Glutamatergic neuron (in vitro differentiated cells): ENCODE data around the gene ALDH6A1. TPM values are rescaled to one million over a fixed set of nuclear protein-coding genes. Genes with fewer than 3 reads are reported as not detected.

Experiments
- DNase-seq: peaks from one replicate; pipeline ENCODE4 v3.0.0; 2022
- H3K27ac Mint-ChIP-seq: one replicate; pipeline ENCODE4 v1.8.0; 2020; ENCODE audit warnings: mild to moderate bottlenecking, mixed read lengths, inconsistent platforms; ENCODE audit not compliant: unreplicated experiment
- H3K27me3 Mint-ChIP-seq: one replicate; pipeline ENCODE4 v1.8.0; 2020; ENCODE audit warnings: mild to moderate bottlenecking, moderate library complexity, mixed read lengths, inconsistent platforms; ENCODE audit not compliant: unreplicated experiment
- H3K36me3 Mint-ChIP-seq: one replicate; pipeline ENCODE4 v1.8.0; 2020; ENCODE audit warnings: mild to moderate bottlenecking, mixed read lengths, inconsistent platforms; ENCODE audit not compliant: unreplicated experiment
- H3K4me1 Mint-ChIP-seq: one replicate; pipeline ENCODE4 v1.8.0; 2020; ENCODE audit warnings: mild to moderate bottlenecking, low read depth, mixed read lengths, inconsistent platforms; ENCODE audit not compliant: unreplicated experiment
- H3K4me3 Mint-ChIP-seq: one replicate; pipeline ENCODE4 v1.8.0; 2020; ENCODE audit warnings: mild to moderate bottlenecking, mixed read lengths, inconsistent platforms; ENCODE audit not compliant: unreplicated experiment
- H3K9me3 Mint-ChIP-seq: one replicate; pipeline ENCODE4 v1.8.0; 2020; ENCODE audit warnings: mild to moderate bottlenecking, moderate library complexity, mixed read lengths, inconsistent platforms; ENCODE audit not compliant: unreplicated experiment
- CTCF ChIP-seq: fragments of 200-600 bp; sonication (generic); IDR thresholded peaks from one replicate; pipeline ENCODE4 v1.5.0; 2021; ENCODE audit not compliant: partially characterized antibody, unreplicated experiment
- total RNA-seq: library from RNA; stranded (reverse); fragmentation: NEBNext Ultra II Directional; extraction: Animal tissue kit (Norgen Biotek cat#: 25700); gene quantifications from one replicate; pipeline ENCODE4 v1.2.1, GENCODE V29; 2021; ENCODE audit not compliant: unreplicated experiment

ALDH6A1 gene
- total RNA-seq, 1 donor from 2014 or later: 8.6 TPM

GRCh38 chr14:74065746-74066575, 18.3 kb downstream of the ALDH6A1 start:
- no peak overlapping the region for H3K27ac Mint-ChIP-seq
- H3K9me3 Mint-ChIP-seq: no peaks in the 10 kb centered on the region
- H3K36me3 Mint-ChIP-seq: no peaks in the 10 kb centered on the region

GRCh38 chr14:74064883-74065282, 19.4 kb downstream of the ALDH6A1 start:
- no peak for DNase-seq
- Mint-ChIP-seq H3K27me3 (no peaks in the 10 kb centered on the region), H3K4me3 (no peak overlapping the region), H3K27ac (no peak overlapping the region), H3K36me3 (no peaks in the 10 kb centered on the region), H3K4me1 (no peaks in the 10 kb centered on the region), H3K9me3 (no peaks in the 10 kb centered on the region)
- TF ChIP-seq CTCF: no peak

More at GRCh38 chr14:74065746-74066575, 18.3 kb downstream of the ALDH6A1 start:
- no peak for TF ChIP-seq CTCF
- Mint-ChIP-seq H3K27me3 (no peaks in the 10 kb centered on the region), H3K4me3 (no peak overlapping the region), H3K4me1 (no peaks in the 10 kb centered on the region)
- no peak for DNase-seq

GRCh38 chr14:74064426-74064825, 19.8 kb downstream of the ALDH6A1 start:
- Mint-ChIP-seq H3K9me3 (no peaks in the 10 kb centered on the region), H3K4me3 (no peak overlapping the region), H3K27me3 (no peaks in the 10 kb centered on the region), H3K27ac (no peak overlapping the region), H3K4me1 (no peaks in the 10 kb centered on the region), H3K36me3 (no peaks in the 10 kb centered on the region)
- TF ChIP-seq CTCF: no peak
- no peak for DNase-seq

- Mint-ChIP-seq H3K27ac (no peak overlapping the region), H3K4me1 (no peaks in the 10 kb centered on the region), H3K4me3 (no peak overlapping the region), H3K9me3 (no peaks in the 10 kb centered on the region), H3K27me3 (no peaks in the 10 kb centered on the region), H3K36me3 (no peaks in the 10 kb centered on the region)
- DNase-seq: no peak
- TF ChIP-seq CTCF: no peak
Measured at GRCh38 chr14:74062809-74063150, 21.5 kb downstream of the ALDH6A1 start.

- H3K27me3 Mint-ChIP-seq: peaks cover 2% of the 10 kb centered on the region
- no peaks in the 10 kb centered on the region for H3K4me1 Mint-ChIP-seq
- H3K4me3 Mint-ChIP-seq: no peak overlapping the region
- no peaks in the 10 kb centered on the region for H3K36me3 Mint-ChIP-seq
- no peak for DNase-seq
- H3K27ac Mint-ChIP-seq: no peak overlapping the region
- H3K9me3 Mint-ChIP-seq: no peaks in the 10 kb centered on the region
- no peak for TF ChIP-seq CTCF
Measured at GRCh38 chr14:74049876-74050495, 34.3 kb downstream of the ALDH6A1 start.
